Natural killer cell (primary cell): Measurements from ENCODE around the gene PTPRN2. TPM values are rescaled to one million over a fixed set of nuclear protein-coding genes. Genes with fewer than 3 reads are reported as not detected.

Source experiments
- ATAC-seq, 3 donors: fragments of 150-1000 bp in 2 of 3; fragments of 200-7000 bp in 1 of 3; cut with Tn5 transposase; 1 replicate in 1 of 3; 2 replicates in 2 of 3; pipeline ENCODE4 v1.10.0; 2021; ENCODE audit warnings: mild to moderate bottlenecking in 2 of 3, moderate library complexity in 2 of 3
- DNase-seq, 2 donors: peaks; one replicate each; pipeline versions ENCODE4 v3.0.0 to v3.0.0-alpha.2; 2013 to 2021; ENCODE audit warnings: mixed read lengths in 1 of 2
- H3K27ac ChIP-seq: one replicate; pipeline ENCODE4 v1.5.1; 2013; ENCODE audit warnings: mild to moderate bottlenecking, low read length
- H3K27me3 ChIP-seq: one replicate; pipeline ENCODE4 v1.6.1; 2013; ENCODE audit warnings: low read length; ENCODE audit not compliant: control insufficient read depth, insufficient read depth
- H3K36me3 ChIP-seq: one replicate; pipeline ENCODE4 v1.6.1; 2013; ENCODE audit warnings: low read length; ENCODE audit not compliant: control insufficient read depth, insufficient read depth
- H3K4me1 ChIP-seq: one replicate; pipeline ENCODE4 v1.6.1; 2013; ENCODE audit warnings: low read length; ENCODE audit not compliant: control insufficient read depth, insufficient read depth
- H3K4me3 ChIP-seq: one replicate; pipeline ENCODE4 v1.5.1; 2013; ENCODE audit warnings: low read length
- H3K9me3 ChIP-seq: one replicate; pipeline ENCODE4 v1.6.1; 2013; ENCODE audit warnings: low read length; ENCODE audit not compliant: control insufficient read depth, insufficient read depth
- H3K27ac Mint-ChIP-seq, 2 donors: one replicate each; pipeline ENCODE4 v1.8.0; 2022; ENCODE audit warnings: mild to moderate bottlenecking in 2 of 2, mixed read lengths in 2 of 2, moderate library complexity in 1 of 2
- H3K27me3 Mint-ChIP-seq, 2 donors: one replicate each; pipeline ENCODE4 v1.8.0; 2022; ENCODE audit warnings: low read depth in 2 of 2, mixed read lengths in 2 of 2
- H3K36me3 Mint-ChIP-seq: one replicate; pipeline ENCODE4 v1.8.0; 2022; ENCODE audit warnings: mixed read lengths
- H3K4me1 Mint-ChIP-seq, 2 donors: one replicate each; pipeline ENCODE4 v1.8.0; 2022; ENCODE audit warnings: mixed read lengths in 2 of 2
- H3K4me3 Mint-ChIP-seq: one replicate; pipeline ENCODE4 v1.8.0; 2022; ENCODE audit warnings: mild to moderate bottlenecking, moderate library complexity, mixed read lengths
- H3K9me3 Mint-ChIP-seq, 2 donors: one replicate each; pipeline ENCODE4 v1.8.0; 2022; ENCODE audit warnings: mixed read lengths in 2 of 2
- WGBS: methylation state at CpG from one replicate; pipeline ENCODE4 v1.1.7; 2013; ENCODE audit warnings: missing lambda C conversion rate; ENCODE audit not compliant: insufficient coverage; 5-methylcytosine and 5-hydroxymethylcytosine counted together
- intact Hi-C: fragments of 100-400 bp; cut with micrococcal nuclease; formaldehyde crosslinking; loops from one replicate; pipeline ENCODE4 v1.14.2; 2022
- total RNA-seq, 4 donors: library from RNA; stranded (reverse); fragments of 120-200 nt in 1 of 4; gene quantifications; one replicate each; pipeline versions ENCODE4 v1.2.3 to v1.2.4, GENCODE V29; 2013 to 2022
- TF ChIP-seq, protein P1 (sequence below): fragments of 200-600 bp; IDR thresholded peaks from one replicate; pipeline ENCODE4 v1.8.0; 2022; ENCODE audit warnings: antibody characterized with exemption

The PTPRN2 gene
- total RNA-seq, 3 donors from 2014 or later (not counting 1 experiment from before 2014, with no cell fraction given) = 1.3 to 2.5 (median 1.9) TPM

DNA sequence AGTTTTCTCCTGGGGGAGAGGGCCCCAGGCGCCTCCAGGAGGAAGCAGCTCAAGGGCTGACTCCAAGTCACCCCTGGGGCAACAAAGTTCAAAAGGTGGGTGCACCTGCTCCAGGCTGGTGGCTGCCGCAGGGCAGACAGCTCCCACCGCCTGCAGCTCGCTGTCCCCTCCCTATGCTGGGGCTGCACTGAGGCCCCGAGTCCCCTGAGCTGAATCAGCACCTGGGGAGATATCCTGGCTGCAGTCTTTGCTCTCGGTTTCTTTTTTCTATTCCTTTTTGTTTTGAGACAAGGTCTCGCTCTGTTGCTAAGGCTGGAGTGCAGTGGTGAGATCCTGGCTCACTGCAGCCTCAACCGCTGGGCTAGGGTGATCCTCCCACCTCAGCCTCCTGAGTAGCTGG lies 1067.4 kb downstream of the PTPRN2 start:
- ATAC-seq = no peak
- no peak for DNase-seq
- WGBS = 81% methylated on average over 8 of the region's 8 CpGs
- intact Hi-C loops = no loop called here
- Histone ChIP-seq H3K27ac (no peak overlapping the region), H3K9me3 (no peaks in the 10 kb centered on the region), H3K4me1 (no peaks in the 10 kb centered on the region), H3K27me3 (peaks cover 2% of the 10 kb centered on the region), H3K4me3 (no peak overlapping the region), H3K36me3 (no peaks in the 10 kb centered on the region)
- Mint-ChIP-seq H3K9me3 (no peaks in the 10 kb centered on the region), H3K4me3 (no peak overlapping the region), H3K4me1 (no peaks in the 10 kb centered on the region), H3K36me3 (no peaks in the 10 kb centered on the region), H3K27ac (no peak overlapping the region), H3K27me3 (peaks cover 8 to 9% of the 10 kb centered on the region in 2 donors)
- TF ChIP-seq, protein P1, sequence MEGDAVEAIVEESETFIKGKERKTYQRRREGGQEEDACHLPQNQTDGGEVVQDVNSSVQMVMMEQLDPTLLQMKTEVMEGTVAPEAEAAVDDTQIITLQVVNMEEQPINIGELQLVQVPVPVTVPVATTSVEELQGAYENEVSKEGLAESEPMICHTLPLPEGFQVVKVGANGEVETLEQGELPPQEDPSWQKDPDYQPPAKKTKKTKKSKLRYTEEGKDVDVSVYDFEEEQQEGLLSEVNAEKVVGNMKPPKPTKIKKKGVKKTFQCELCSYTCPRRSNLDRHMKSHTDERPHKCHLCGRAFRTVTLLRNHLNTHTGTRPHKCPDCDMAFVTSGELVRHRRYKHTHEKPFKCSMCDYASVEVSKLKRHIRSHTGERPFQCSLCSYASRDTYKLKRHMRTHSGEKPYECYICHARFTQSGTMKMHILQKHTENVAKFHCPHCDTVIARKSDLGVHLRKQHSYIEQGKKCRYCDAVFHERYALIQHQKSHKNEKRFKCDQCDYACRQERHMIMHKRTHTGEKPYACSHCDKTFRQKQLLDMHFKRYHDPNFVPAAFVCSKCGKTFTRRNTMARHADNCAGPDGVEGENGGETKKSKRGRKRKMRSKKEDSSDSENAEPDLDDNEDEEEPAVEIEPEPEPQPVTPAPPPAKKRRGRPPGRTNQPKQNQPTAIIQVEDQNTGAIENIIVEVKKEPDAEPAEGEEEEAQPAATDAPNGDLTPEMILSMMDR = no peak

DNA sequence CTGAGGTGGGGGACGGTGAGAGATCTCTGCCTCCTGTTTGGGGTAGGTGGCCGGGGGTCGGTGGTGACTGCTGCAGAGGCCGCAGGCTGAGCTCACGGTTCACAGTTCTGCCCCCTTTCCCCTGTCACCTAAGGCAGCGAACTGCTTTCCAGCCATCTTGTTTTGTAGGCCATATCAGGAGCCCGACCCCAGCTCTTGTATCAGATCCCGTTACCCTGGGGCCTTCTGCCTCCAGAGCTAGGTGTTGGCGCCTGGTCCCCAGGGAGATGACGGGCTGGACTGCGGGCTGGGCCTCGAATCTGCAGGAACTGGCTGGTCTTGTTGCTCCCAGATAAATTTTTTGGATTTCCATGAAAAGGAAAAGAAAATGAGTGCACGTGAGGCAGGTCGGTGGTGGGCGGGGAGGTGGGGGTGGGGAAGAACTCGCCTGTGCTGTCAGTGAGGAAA lies 1067.8 kb downstream of the PTPRN2 start:
- Histone ChIP-seq H3K9me3 (no peaks in the 10 kb centered on the region), H3K27me3 (peaks cover 2% of the 10 kb centered on the region), H3K4me1 (no peaks in the 10 kb centered on the region), H3K27ac (no peak overlapping the region), H3K36me3 (no peaks in the 10 kb centered on the region), H3K4me3 (no peak overlapping the region)
- H3K27ac Mint-ChIP-seq = no peak overlapping the region
- no peaks in the 10 kb centered on the region for H3K4me1 Mint-ChIP-seq
- ATAC-seq = no peak
- DNase-seq = no peak
- WGBS = 84% methylated on average over 16 of the region's 16 CpGs
- no peak overlapping the region for H3K4me3 Mint-ChIP-seq
- intact Hi-C loops = no loop called here
- TF ChIP-seq, protein P1 = no peak
- no peaks in the 10 kb centered on the region for H3K36me3 Mint-ChIP-seq
- H3K9me3 Mint-ChIP-seq = no peaks in the 10 kb centered on the region
- peaks cover 4 to 8% of the 10 kb centered on the region in 2 donors for H3K27me3 Mint-ChIP-seq

DNA sequence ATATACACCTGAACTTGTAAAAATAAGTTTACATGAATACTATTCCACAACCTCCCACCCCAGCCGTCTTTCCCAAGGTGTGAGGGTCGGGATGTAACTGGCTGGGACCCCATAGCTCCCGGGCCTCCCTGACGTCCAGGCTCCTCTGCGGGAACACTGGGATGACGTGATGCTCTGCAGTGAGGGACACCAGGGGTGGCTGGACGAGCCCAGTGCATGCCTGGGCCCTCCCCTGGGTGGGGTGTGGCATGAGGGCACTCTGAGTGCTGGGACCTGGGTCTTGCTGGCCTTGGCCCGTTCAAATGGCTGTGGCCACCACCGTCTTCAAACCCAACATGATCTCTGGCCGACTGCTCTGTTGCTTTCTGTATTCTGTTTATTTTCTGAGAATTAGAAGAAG lies 1068.4 kb downstream of the PTPRN2 start:
- ATAC-seq = no peak
- DNase-seq = no peak
- Histone ChIP-seq H3K27ac (no peak overlapping the region), H3K27me3 (peaks cover 2% of the 10 kb centered on the region), H3K4me1 (no peaks in the 10 kb centered on the region), H3K36me3 (no peaks in the 10 kb centered on the region), H3K4me3 (no peak overlapping the region), H3K9me3 (no peaks in the 10 kb centered on the region)
- Mint-ChIP-seq H3K27me3 (peaks cover 0 to 10% of the 10 kb centered on the region in 2 donors), H3K4me1 (no peaks in the 10 kb centered on the region), H3K36me3 (no peaks in the 10 kb centered on the region), H3K9me3 (no peaks in the 10 kb centered on the region), H3K27ac (no peak overlapping the region), H3K4me3 (no peak overlapping the region)
- intact Hi-C loops = no loop called here
- TF ChIP-seq, protein P1 = no peak
- 83% methylated on average over 10 of the region's 10 CpGs for WGBS

DNA sequence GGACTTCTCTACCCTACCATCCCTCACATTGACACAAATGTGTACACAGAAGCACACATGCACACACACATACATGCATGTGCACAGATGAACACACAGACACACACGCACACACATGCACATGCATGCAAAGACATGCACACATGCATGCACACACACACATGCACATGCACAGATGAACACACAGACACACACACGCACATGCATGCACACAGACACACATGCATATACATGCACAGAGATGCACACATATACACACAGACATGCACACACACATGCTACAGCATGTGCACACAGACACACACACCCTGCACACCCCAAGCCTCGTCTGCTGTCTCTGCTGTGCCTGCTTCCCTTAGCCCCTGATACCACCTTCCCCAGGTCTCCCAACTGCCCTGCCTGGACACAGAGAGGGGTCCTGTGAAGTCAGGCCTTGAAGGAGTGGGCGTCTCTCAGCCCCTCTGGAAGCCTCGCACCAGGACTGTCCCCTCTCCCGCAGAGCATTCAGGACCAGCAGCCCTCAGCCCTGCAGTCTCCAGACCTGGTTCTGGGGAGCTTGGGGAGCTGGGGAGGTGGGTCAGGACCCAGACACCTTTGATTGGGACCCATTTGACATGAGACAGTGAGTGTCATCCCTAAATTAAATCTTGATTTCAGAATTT lies 1069.0 kb downstream of the PTPRN2 start:
- Mint-ChIP-seq H3K27me3 (peaks cover 0 to 10% of the 10 kb centered on the region in 2 donors), H3K4me1 (no peaks in the 10 kb centered on the region), H3K4me3 (no peak overlapping the region), H3K9me3 (no peaks in the 10 kb centered on the region), H3K36me3 (no peaks in the 10 kb centered on the region), H3K27ac (no peak overlapping the region)
- H3K27me3 ChIP-seq = peaks cover 2% of the 10 kb centered on the region
- intact Hi-C loops = no loop called here
- no peak overlapping the region for H3K4me3 ChIP-seq
- H3K36me3 ChIP-seq = no peaks in the 10 kb centered on the region
- peak in 1 of 2 donors; percentile 8 for DNase-seq
- no peak overlapping the region for H3K27ac ChIP-seq
- no peaks in the 10 kb centered on the region for H3K9me3 ChIP-seq
- H3K4me1 ChIP-seq = no peaks in the 10 kb centered on the region
- TF ChIP-seq, protein P1 = no peak
- 91% methylated on average over 6 of the region's 6 CpGs for WGBS
- ATAC-seq = no peak
